Caco-2 (cell line): Measurements from ENCODE around the gene PDE9A. TPM values are rescaled to one million over a fixed set of nuclear protein-coding genes. Genes with fewer than 3 reads are reported as not detected.

Experiments used
- BruUV-seq: library from RNA; stranded (reverse); fragments of 400-500 nt; replicated peaks from 2 replicates; lab custom pipeline; 2021; lab: Mats Ljungman, UMichigan
- CTCF ChIA-PET: fragments of 300-600 bp; sonication (Branson Sonifier 250); formaldehyde crosslinking; loops from one replicate; lab custom pipeline; 2022; ENCODE audit warnings: antibody characterized with exemption; lab: Charles Lee
- POLR2A ChIA-PET: fragments of 300-600 bp; sonication (Branson Sonifier 250); formaldehyde crosslinking; loops from one replicate; lab custom pipeline; 2022; ENCODE audit warnings: antibody characterized with exemption; lab: Charles Lee
- DNase-seq, 2 experiments: peaks; one replicate each; pipeline versions ENCODE4 v3.0.0 to v3.0.0-alpha.2; 2020 to 2022
- H3K27me3 ChIP-seq: replicated peaks from 2 replicates; pipeline ENCODE4 v1.6.0; 2011; ENCODE audit warnings: low read length; ENCODE audit not compliant: control insufficient read depth, insufficient read depth
- H3K36me3 ChIP-seq: 2 replicates; pipeline ENCODE4 v1.5.1; 2011; ENCODE audit warnings: low read length; ENCODE audit not compliant: control insufficient read depth, insufficient read depth
- H3K4me1 ChIP-seq: fragments of 250-450 bp; sonication (Bioruptor Pico); 2 replicates; pipeline ENCODE4 v1.5.1; 2020; ENCODE audit warnings: mild to moderate bottlenecking
- H3K4me3 ChIP-seq: 2 replicates; pipeline ENCODE4 v1.5.1; 2011; ENCODE audit warnings: low read depth, mild to moderate bottlenecking, control low read depth, low read length
- H3K9me3 ChIP-seq: fragments of 250-450 bp; sonication (Bioruptor Pico); 2 replicates; pipeline ENCODE4 v1.5.1; 2020; ENCODE audit warnings: mild to moderate bottlenecking, moderate library complexity
- H3K27ac Mint-ChIP-seq: one replicate; pipeline ENCODE4 v1.8.0; 2022; ENCODE audit warnings: mixed read lengths; ENCODE audit not compliant: unreplicated experiment
- H3K27me3 Mint-ChIP-seq: one replicate; pipeline ENCODE4 v1.8.0; 2022; ENCODE audit warnings: mixed read lengths; ENCODE audit not compliant: insufficient read depth, unreplicated experiment
- H3K36me3 Mint-ChIP-seq: one replicate; pipeline ENCODE4 v1.8.0; 2022; ENCODE audit warnings: mild to moderate bottlenecking, mixed read lengths; ENCODE audit not compliant: insufficient read depth, unreplicated experiment
- H3K4me1 Mint-ChIP-seq: one replicate; pipeline ENCODE4 v1.8.0; 2022; ENCODE audit warnings: low read depth, mixed read lengths; ENCODE audit not compliant: unreplicated experiment
- H3K4me3 Mint-ChIP-seq: one replicate; pipeline ENCODE4 v1.8.0; 2022; ENCODE audit warnings: mild to moderate bottlenecking, moderate library complexity, mixed read lengths; ENCODE audit not compliant: unreplicated experiment
- H3K9me3 Mint-ChIP-seq: one replicate; pipeline ENCODE4 v1.8.0; 2022; ENCODE audit warnings: mixed read lengths; ENCODE audit not compliant: unreplicated experiment
- intact Hi-C: fragments of 100-400 bp; cut with micrococcal nuclease; formaldehyde crosslinking; loops from one replicate; pipeline ENCODE4 v1.10.0; 2022; ENCODE audit not compliant: unreplicated experiment
- total RNA-seq: library from RNA; stranded (reverse); gene quantifications from 2 replicates; pipeline ENCODE4 v1.2.3, GENCODE V29; 2022
- TF ChIP-seq, protein P1 (sequence below), 2 experiments: fragments of 200-600 bp in 1 of 2; IDR thresholded peaks; 1 replicate in 1 of 2; 2 replicates in 1 of 2; pipeline versions ENCODE4 v1.5.1 to v1.8.0; 2011 to 2022; ENCODE audit warnings: antibody characterized with exemption in 1 of 2, control low read depth in 1 of 2, inconsistent platforms in 1 of 2, low read depth in 1 of 2, low read length in 1 of 2, mild to moderate bottlenecking in 1 of 2, moderate library complexity in 1 of 2; ENCODE audit not compliant: insufficient read depth in 1 of 2, severe bottlenecking in 1 of 2, unreplicated experiment in 1 of 2

Gene PDE9A
- total RNA-seq, 1 experiment from 2014 or later: 9.7 TPM

DNA sequence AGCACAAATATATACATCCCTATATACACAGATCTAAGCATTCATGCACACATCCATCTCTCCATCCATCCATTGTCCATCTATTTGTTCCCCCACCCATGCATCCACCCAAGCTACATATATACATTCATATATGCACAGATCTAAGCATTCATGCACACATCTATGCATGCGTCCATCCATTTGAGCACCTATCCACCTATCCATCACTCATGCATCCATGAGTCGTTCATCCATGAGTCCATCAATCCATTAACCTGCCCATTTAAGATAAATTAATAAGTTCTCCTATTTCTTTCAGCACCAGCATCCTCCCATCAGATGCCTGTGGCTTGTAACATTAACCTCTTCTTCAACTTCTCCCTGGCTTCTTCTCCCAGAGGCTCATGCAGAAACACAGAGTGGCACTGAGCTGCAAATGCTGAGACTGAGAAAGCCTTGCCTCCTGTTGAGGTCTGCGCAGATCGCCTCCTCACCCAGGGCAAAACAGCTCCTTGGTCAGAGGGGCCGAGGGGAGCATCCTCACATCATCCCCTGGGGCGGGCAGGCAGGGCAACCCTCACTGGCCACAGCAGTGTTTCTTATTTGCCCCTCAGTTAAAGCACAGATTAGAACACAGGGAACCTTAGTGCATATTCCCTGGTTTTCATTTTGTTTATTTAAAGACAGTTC lies 17.4 kb upstream of the PDE9A start:
- Histone ChIP-seq H3K36me3 (no peaks in the 10 kb centered on the region), H3K4me3 (no peak overlapping the region), H3K4me1 (no peaks in the 10 kb centered on the region), H3K9me3 (no peaks in the 10 kb centered on the region), H3K27me3 (no peaks in the 10 kb centered on the region)
- Mint-ChIP-seq H3K36me3 (no peaks in the 10 kb centered on the region), H3K4me3 (no peak overlapping the region), H3K9me3 (no peaks in the 10 kb centered on the region), H3K27me3 (no peaks in the 10 kb centered on the region), H3K27ac (no peak overlapping the region), H3K4me1 (no peaks in the 10 kb centered on the region)
- BruUV-seq: no TSS peak
- TF ChIP-seq, protein P1, sequence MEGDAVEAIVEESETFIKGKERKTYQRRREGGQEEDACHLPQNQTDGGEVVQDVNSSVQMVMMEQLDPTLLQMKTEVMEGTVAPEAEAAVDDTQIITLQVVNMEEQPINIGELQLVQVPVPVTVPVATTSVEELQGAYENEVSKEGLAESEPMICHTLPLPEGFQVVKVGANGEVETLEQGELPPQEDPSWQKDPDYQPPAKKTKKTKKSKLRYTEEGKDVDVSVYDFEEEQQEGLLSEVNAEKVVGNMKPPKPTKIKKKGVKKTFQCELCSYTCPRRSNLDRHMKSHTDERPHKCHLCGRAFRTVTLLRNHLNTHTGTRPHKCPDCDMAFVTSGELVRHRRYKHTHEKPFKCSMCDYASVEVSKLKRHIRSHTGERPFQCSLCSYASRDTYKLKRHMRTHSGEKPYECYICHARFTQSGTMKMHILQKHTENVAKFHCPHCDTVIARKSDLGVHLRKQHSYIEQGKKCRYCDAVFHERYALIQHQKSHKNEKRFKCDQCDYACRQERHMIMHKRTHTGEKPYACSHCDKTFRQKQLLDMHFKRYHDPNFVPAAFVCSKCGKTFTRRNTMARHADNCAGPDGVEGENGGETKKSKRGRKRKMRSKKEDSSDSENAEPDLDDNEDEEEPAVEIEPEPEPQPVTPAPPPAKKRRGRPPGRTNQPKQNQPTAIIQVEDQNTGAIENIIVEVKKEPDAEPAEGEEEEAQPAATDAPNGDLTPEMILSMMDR (IDR thresholded peaks at IDR 0.05; ENCODE audit: insufficient read depth in 1 of 2, low read depth in 1 of 2, low read length in 1 of 2, severe bottlenecking in 1 of 2, unreplicated experiment in 1 of 2): no peak
- intact Hi-C loops: no loop called here
- CTCF ChIA-PET: interaction anchor here (0.6 kb wide), 1 partner anchor 1079 kb away, joined by 3 read pairs; no protein-coding TSS in a partner anchor
- no peak for DNase-seq
- POLR2A ChIA-PET: interaction anchor here (0.6 kb wide), 1 partner anchor 74 kb away, joined by 4 read pairs; no protein-coding TSS in a partner anchor

- Histone ChIP-seq H3K9me3 (no peaks in the 10 kb centered on the region), H3K36me3 (no peaks in the 10 kb centered on the region), H3K27me3 (no peaks in the 10 kb centered on the region), H3K4me3 (no peak overlapping the region), H3K4me1 (no peaks in the 10 kb centered on the region)
- no TSS peak for BruUV-seq
- H3K27me3 Mint-ChIP-seq: no peaks in the 10 kb centered on the region
- no peak for DNase-seq
- H3K27ac Mint-ChIP-seq: no peak overlapping the region
- H3K36me3 Mint-ChIP-seq: no peaks in the 10 kb centered on the region
- ChIA-PET POLR2A (interaction anchor here (0.6 kb wide), 1 partner anchor 74 kb away, joined by 4 read pairs; no protein-coding TSS in a partner anchor), CTCF (no interaction called here)
- intact Hi-C loops: no loop called here
- H3K4me3 Mint-ChIP-seq: no peak overlapping the region
- H3K4me1 Mint-ChIP-seq: no peaks in the 10 kb centered on the region
- TF ChIP-seq, protein P1 (IDR thresholded peaks at IDR 0.05; ENCODE audit: insufficient read depth in 1 of 2, low read depth in 1 of 2, low read length in 1 of 2, severe bottlenecking in 1 of 2, unreplicated experiment in 1 of 2): no peak
- no peaks in the 10 kb centered on the region for H3K9me3 Mint-ChIP-seq
Measured at GRCh38 chr21:42636520-42637266, 16.7 kb upstream of the PDE9A start.

GRCh38 chr21:42637267-42638041 lies 16.0 kb upstream of the PDE9A start:
- intact Hi-C loops: no loop called here
- no peak for DNase-seq
- no peaks in the 10 kb centered on the region for H3K4me1 Mint-ChIP-seq
- H3K4me3 Mint-ChIP-seq: no peak overlapping the region
- Histone ChIP-seq H3K4me3 (no peak overlapping the region), H3K27me3 (no peaks in the 10 kb centered on the region), H3K36me3 (no peaks in the 10 kb centered on the region), H3K9me3 (no peaks in the 10 kb centered on the region), H3K4me1 (no peaks in the 10 kb centered on the region)
- ChIA-PET POLR2A (no interaction called here), CTCF (no interaction called here)
- H3K9me3 Mint-ChIP-seq: no peaks in the 10 kb centered on the region
- H3K27ac Mint-ChIP-seq: no peak overlapping the region
- BruUV-seq: no TSS peak
- TF ChIP-seq, protein P1 (IDR thresholded peaks at IDR 0.05; ENCODE audit: insufficient read depth in 1 of 2, low read depth in 1 of 2, low read length in 1 of 2, severe bottlenecking in 1 of 2, unreplicated experiment in 1 of 2): no peak
- no peaks in the 10 kb centered on the region for H3K36me3 Mint-ChIP-seq
- no peaks in the 10 kb centered on the region for H3K27me3 Mint-ChIP-seq
